K562 (cell line): ENCODE measurements around the gene LAMB4.

Source experiments
- SETDB1 ChIP-seq: IDR thresholded peaks from one replicate; pipeline ENCODE4 v1.6.1; 2012; ENCODE audit warnings: low read length, control low read depth, inconsistent platforms
- TF ChIP-seq, protein P1 (sequence below), 3 experiments: IDR thresholded peaks in 2 of 3; conservative IDR thresholded peaks in 1 of 3; 2 replicates each; pipeline ENCODE4 v1.5.1; 2011 to 2012; ENCODE audit warnings: low read length in 3 of 3, mild to moderate bottlenecking in 3 of 3, control low read depth in 2 of 3, improper control_type of control experiment in 1 of 3, inconsistent platforms in 1 of 3, low read depth in 1 of 3, mixed read lengths in 1 of 3, moderate library complexity in 1 of 3; ENCODE audit not compliant: insufficient read depth in 2 of 3
- TF ChIP-seq, protein P2 (sequence below): sonication (generic); formaldehyde crosslinking; IDR thresholded peaks from 2 replicates; pipeline ENCODE4 v1.5.0; 2020; ENCODE audit warnings: missing genetic modification reagents

DNA sequence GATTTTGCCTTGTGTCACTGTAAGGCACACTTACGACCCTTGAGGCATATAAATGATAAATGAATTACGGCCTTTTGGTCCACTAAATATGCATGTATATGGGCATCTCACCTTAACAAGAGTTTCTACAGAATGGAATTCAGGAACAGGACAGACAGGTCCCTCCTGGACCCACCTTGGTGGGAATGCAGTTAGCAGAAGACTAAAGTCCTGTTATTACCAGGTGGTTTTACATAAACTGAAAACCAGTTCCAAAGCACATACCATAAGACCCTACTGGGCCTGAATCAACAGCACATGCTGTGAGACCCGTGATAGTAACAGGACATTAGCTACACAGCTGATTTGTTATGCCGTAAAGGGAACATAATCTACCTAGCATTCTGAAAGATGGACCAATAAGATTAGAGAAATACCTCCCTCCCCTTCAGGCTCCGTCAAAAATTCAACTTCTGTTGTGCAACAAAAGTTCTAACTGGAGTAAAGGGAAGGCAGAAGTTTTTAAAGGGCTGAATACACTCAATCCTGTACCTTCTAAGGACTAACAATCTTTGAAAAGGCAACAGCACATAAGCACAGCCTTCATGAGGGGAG lies 151.2 kb downstream of the LAMB4 start:
- TF ChIP-seq, protein P1, sequence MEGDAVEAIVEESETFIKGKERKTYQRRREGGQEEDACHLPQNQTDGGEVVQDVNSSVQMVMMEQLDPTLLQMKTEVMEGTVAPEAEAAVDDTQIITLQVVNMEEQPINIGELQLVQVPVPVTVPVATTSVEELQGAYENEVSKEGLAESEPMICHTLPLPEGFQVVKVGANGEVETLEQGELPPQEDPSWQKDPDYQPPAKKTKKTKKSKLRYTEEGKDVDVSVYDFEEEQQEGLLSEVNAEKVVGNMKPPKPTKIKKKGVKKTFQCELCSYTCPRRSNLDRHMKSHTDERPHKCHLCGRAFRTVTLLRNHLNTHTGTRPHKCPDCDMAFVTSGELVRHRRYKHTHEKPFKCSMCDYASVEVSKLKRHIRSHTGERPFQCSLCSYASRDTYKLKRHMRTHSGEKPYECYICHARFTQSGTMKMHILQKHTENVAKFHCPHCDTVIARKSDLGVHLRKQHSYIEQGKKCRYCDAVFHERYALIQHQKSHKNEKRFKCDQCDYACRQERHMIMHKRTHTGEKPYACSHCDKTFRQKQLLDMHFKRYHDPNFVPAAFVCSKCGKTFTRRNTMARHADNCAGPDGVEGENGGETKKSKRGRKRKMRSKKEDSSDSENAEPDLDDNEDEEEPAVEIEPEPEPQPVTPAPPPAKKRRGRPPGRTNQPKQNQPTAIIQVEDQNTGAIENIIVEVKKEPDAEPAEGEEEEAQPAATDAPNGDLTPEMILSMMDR (IDR thresholded peaks at IDR 0.05 in 2 of 3, conservative IDR thresholded peaks at IDR 0.05 in 1 of 3; ENCODE audit: insufficient read depth in 2 of 3, low read depth in 1 of 3, low read length in 3 of 3) = no peak
- no peak for TF ChIP-seq SETDB1
- TF ChIP-seq, protein P2, sequence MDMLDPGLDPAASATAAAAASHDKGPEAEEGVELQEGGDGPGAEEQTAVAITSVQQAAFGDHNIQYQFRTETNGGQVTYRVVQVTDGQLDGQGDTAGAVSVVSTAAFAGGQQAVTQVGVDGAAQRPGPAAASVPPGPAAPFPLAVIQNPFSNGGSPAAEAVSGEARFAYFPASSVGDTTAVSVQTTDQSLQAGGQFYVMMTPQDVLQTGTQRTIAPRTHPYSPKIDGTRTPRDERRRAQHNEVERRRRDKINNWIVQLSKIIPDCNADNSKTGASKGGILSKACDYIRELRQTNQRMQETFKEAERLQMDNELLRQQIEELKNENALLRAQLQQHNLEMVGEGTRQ (CRISPR knock-in tag) = no peak
